GM10248 (cell line): ENCODE results near the gene FHIP1B.

Experiments
- CTCF ChIA-PET: fragments of 300-600 bp; sonication (Branson Sonifier 250); formaldehyde crosslinking; extraction: SDS; loops from one replicate; lab custom pipeline; 2021; ENCODE audit warnings: antibody characterized with exemption; lab: Yijun Ruan, JAX
- POLR2A ChIA-PET: fragments of 350-650 bp; sonication (Branson Sonifier 250); formaldehyde crosslinking; extraction: SDS; loops from one replicate; lab custom pipeline; 2020; ENCODE audit warnings: antibody characterized with exemption; lab: Yijun Ruan, JAX
- DNase-seq: peaks from one replicate; pipeline ENCODE4 v3.0.0; 2012; ENCODE audit errors: extremely low spot score
- TF ChIP-seq, protein P1 (sequence below): IDR thresholded peaks from 2 replicates; pipeline ENCODE4 v1.5.1; 2012; ENCODE audit warnings: mild to moderate bottlenecking, low read depth; ENCODE audit errors: extremely low read depth, missing control alignments, control extremely low read depth

FHIP1B gene

GRCh38 chr11:6194065-6194581 lies 40.3 kb downstream of the FHIP1B start:
- no peak for DNase-seq
- ChIA-PET POLR2A (no interaction called here), CTCF (no interaction called here)
- TF ChIP-seq, protein P1, sequence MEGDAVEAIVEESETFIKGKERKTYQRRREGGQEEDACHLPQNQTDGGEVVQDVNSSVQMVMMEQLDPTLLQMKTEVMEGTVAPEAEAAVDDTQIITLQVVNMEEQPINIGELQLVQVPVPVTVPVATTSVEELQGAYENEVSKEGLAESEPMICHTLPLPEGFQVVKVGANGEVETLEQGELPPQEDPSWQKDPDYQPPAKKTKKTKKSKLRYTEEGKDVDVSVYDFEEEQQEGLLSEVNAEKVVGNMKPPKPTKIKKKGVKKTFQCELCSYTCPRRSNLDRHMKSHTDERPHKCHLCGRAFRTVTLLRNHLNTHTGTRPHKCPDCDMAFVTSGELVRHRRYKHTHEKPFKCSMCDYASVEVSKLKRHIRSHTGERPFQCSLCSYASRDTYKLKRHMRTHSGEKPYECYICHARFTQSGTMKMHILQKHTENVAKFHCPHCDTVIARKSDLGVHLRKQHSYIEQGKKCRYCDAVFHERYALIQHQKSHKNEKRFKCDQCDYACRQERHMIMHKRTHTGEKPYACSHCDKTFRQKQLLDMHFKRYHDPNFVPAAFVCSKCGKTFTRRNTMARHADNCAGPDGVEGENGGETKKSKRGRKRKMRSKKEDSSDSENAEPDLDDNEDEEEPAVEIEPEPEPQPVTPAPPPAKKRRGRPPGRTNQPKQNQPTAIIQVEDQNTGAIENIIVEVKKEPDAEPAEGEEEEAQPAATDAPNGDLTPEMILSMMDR: no peak

GRCh38 chr11:6191742-6192141 lies 42.7 kb downstream of the FHIP1B start:
- ChIA-PET POLR2A (no interaction called here), CTCF (interaction anchor here (0.9 to 1.3 kb wide), 2 partner anchors 9 to 15 kb away, joined by 3 read pairs; no protein-coding TSS in a partner anchor)
- DNase-seq: no peak
- TF ChIP-seq, protein P1: no peak

DNA sequence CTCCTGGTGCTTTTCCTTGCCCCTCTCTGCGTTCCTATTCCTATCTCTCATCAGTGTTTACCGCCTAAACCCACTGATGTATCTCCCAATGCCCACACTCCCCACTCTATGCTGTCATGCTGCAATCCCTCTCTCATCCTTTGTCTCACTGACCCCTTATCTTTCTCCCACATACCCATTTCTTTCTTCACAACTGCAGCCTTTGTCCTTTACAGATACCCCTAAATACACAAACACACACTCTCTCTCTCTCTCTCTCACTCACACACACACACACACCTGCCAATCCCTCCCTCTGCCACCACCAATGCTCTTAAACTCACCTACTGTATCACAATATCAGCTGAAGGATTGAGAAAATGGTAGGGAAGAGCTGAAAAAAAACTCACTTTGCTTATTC lies 59.0 kb downstream of the FHIP1B start:
- no peak for DNase-seq
- POLR2A ChIA-PET: no interaction called here
- CTCF ChIA-PET: interaction anchor here (1.0 to 1.5 kb wide), 2 partner anchors 11 to 76 kb away, joined by 3 read pairs; no protein-coding TSS in a partner anchor
- TF ChIP-seq, protein P1: no peak

DNA sequence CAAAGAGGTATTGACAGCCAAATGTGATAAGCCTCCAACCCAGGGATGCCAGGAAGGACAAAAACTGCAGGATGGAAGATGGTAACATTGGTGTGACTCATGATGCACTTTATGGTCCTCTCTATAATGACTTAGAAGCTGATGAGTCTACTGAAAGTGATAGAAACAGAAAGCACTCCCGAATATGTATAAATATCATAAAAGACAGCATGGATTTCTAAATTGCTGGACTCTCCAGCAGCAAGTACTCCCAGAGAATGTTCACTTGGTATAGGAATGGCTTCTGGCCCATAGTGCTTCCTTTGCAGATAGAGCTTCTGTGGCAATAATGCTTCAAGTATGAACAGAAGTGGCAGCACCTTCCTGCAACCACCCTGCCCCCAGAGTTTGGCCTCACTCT lies 64.2 kb downstream of the FHIP1B start, which contains the start of gene OR52B2:
Gene OR52B2, minus strand, starts transcription at position 101 of the 400 bp plus-strand sequence. Its CDS starts 0 bp downstream, at position 101.
- DNase-seq: no peak
- TF ChIP-seq, protein P1: no peak
- CTCF ChIA-PET: no interaction called here
- POLR2A ChIA-PET: no interaction called here
